ENCODE results near the gene SYNPO2. TPM values are rescaled to one million over a fixed set of nuclear protein-coding genes. Genes with fewer than 3 reads are reported as not detected.

The SYNPO2 gene, protein sequence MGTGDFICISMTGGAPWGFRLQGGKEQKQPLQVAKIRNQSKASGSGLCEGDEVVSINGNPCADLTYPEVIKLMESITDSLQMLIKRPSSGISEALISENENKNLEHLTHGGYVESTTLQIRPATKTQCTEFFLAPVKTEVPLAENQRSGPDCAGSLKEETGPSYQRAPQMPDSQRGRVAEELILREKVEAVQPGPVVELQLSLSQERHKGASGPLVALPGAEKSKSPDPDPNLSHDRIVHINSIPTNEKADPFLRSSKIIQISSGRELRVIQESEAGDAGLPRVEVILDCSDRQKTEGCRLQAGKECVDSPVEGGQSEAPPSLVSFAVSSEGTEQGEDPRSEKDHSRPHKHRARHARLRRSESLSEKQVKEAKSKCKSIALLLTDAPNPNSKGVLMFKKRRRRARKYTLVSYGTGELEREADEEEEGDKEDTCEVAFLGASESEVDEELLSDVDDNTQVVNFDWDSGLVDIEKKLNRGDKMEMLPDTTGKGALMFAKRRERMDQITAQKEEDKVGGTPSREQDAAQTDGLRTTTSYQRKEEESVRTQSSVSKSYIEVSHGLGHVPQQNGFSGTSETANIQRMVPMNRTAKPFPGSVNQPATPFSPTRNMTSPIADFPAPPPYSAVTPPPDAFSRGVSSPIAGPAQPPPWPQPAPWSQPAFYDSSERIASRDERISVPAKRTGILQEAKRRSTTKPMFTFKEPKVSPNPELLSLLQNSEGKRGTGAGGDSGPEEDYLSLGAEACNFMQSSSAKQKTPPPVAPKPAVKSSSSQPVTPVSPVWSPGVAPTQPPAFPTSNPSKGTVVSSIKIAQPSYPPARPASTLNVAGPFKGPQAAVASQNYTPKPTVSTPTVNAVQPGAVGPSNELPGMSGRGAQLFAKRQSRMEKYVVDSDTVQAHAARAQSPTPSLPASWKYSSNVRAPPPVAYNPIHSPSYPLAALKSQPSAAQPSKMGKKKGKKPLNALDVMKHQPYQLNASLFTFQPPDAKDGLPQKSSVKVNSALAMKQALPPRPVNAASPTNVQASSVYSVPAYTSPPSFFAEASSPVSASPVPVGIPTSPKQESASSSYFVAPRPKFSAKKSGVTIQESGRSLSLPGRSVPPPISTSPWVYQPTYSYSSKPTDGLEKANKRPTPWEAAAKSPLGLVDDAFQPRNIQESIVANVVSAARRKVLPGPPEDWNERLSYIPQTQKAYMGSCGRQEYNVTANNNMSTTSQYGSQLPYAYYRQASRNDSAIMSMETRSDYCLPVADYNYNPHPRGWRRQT
- 0.09 and 0.85 TPM in 2 replicates for total RNA-seq

GRCh38 chr4:118888666-118889311 lies at the start of gene SYNPO2:
TSS of gene SYNPO2 (plus strand) at chr4:118888854. CDS start at chr4:118889037, 183 bp downstream.

Other genes with a start within 250 kb of the SYNPO2 start
- gene METTL14, start 203.5 kb upstream of the SYNPO2 start, total RNA-seq = 17.7 and 20.0 TPM in 2 replicates
- gene SEC24D, start 52.7 kb upstream of the SYNPO2 start, total RNA-seq = 45.2 and 60.1 TPM in 2 replicates
- 0.18 and 0.28 TPM in 2 replicates for gene MYOZ2, start 247.0 kb downstream of the SYNPO2 start, total RNA-seq